Erythroblast (primary cell): ENCODE measurements around the gene PDGFD.

ENCODE experiments used
- GATA1 ChIP-seq: IDR thresholded peaks from 2 replicates; pipeline ENCODE4 v1.6.1; 2011; ENCODE audit warnings: low read depth, mild to moderate bottlenecking, control low read depth, low read length, moderate library complexity
- POLR2A ChIP-seq: IDR thresholded peaks from 2 replicates; pipeline ENCODE4 v1.6.1; 2011; ENCODE audit warnings: mild to moderate bottlenecking, low read length

DNA sequence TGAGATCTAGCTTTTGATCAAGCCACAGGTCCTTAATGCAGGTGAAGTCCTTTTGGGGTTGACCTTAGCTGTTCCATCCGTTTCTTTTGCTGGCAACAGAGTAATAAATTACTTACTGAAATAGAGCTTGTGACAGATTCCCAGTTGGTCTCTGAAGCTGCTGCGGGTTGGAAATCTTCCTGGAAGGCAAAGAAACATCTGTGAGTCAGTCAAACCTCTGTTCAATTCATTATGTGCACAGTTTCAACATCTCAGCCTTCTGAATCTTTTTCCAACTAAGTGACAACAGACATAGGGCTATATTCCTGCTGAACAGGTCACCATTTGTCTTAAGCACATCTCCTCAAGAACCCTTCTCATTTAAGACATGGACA, 216.4 kb downstream of the PDGFD start:
- TF ChIP-seq POLR2A, result no peak
- no peak for TF ChIP-seq GATA1
